ENCODE data around the gene GUCY1B1.

GUCY1B1 gene

DNA sequence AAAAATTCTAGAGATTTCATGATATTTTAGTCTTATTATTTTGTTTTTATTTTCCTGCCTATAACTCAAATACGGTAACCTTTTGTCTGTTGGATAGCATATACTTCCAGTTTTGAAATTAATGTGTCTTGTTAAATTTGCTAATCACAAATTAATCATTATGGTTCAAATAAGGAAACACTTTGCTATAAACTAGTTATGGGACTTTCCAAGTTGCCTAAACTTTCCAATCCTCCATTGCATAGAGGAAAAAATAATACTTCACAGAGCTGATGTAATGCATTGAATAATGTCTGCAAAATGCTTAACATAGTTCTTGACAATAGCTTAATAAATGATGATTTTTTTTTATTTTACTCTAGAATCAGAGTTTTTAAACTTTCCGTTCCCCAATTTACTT is 4.7 kb downstream of the GUCY1B1 start:
- Histone ChIP-seq H3K27me3 (ENCODE audit: control insufficient read depth, insufficient read depth, low read length) (peaks cover 26% of the 10 kb centered on the region), H3K4me1 (ENCODE audit: control insufficient read depth, low read depth, low read length) (no peaks in the 10 kb centered on the region), H3K9me3 (ENCODE audit: control insufficient read depth, low read depth, low read length) (no peaks in the 10 kb centered on the region), H3K27ac (ENCODE audit: low read length) (no peak overlapping the region), H3K4me3 (ENCODE audit: low read length) (no peak overlapping the region), H3K36me3 (ENCODE audit: control insufficient read depth, low read depth, low read length) (no peaks in the 10 kb centered on the region), H3K9ac (ENCODE audit: low read length) (no peak overlapping the region)

GRCh38 chr4:155765149-155765548 is 6.3 kb downstream of the GUCY1B1 start:
- Histone ChIP-seq H3K4me1 (ENCODE audit: control insufficient read depth, low read depth, low read length) (no peaks in the 10 kb centered on the region), H3K4me3 (ENCODE audit: low read length) (no peak overlapping the region), H3K27me3 (ENCODE audit: control insufficient read depth, insufficient read depth, low read length) (peaks cover 13% of the 10 kb centered on the region), H3K36me3 (ENCODE audit: control insufficient read depth, low read depth, low read length) (no peaks in the 10 kb centered on the region), H3K9me3 (ENCODE audit: control insufficient read depth, low read depth, low read length) (no peaks in the 10 kb centered on the region), H3K27ac (ENCODE audit: low read length) (no peak overlapping the region), H3K9ac (ENCODE audit: low read length) (no peak overlapping the region)

GRCh38 chr4:155766622-155767021 is 7.8 kb downstream of the GUCY1B1 start:
- no peak overlapping the region for H3K27ac ChIP-seq (ENCODE audit: low read length)
- no peak overlapping the region for H3K4me3 ChIP-seq (ENCODE audit: low read length)
- no peaks in the 10 kb centered on the region for H3K4me1 ChIP-seq (ENCODE audit: control insufficient read depth, low read depth, low read length)
- H3K9ac ChIP-seq (ENCODE audit: low read length) = no peak overlapping the region
- no peaks in the 10 kb centered on the region for H3K36me3 ChIP-seq (ENCODE audit: control insufficient read depth, low read depth, low read length)
- H3K27me3 ChIP-seq (ENCODE audit: control insufficient read depth, insufficient read depth, low read length) = no peaks in the 10 kb centered on the region
- no peaks in the 10 kb centered on the region for H3K9me3 ChIP-seq (ENCODE audit: control insufficient read depth, low read depth, low read length)

- no peak overlapping the region for H3K27ac ChIP-seq (ENCODE audit: low read length)
- H3K36me3 ChIP-seq (ENCODE audit: control insufficient read depth, low read depth, low read length) = no peaks in the 10 kb centered on the region
- H3K27me3 ChIP-seq (ENCODE audit: control insufficient read depth, insufficient read depth, low read length) = no peaks in the 10 kb centered on the region
- no peaks in the 10 kb centered on the region for H3K4me1 ChIP-seq (ENCODE audit: control insufficient read depth, low read depth, low read length)
- H3K9me3 ChIP-seq (ENCODE audit: control insufficient read depth, low read depth, low read length) = no peaks in the 10 kb centered on the region
- no peak overlapping the region for H3K4me3 ChIP-seq (ENCODE audit: low read length)
- H3K9ac ChIP-seq (ENCODE audit: low read length) = no peak overlapping the region
These were observed 9.5 kb downstream of the GUCY1B1 start for GRCh38 chr4:155768370-155768769.

DNA sequence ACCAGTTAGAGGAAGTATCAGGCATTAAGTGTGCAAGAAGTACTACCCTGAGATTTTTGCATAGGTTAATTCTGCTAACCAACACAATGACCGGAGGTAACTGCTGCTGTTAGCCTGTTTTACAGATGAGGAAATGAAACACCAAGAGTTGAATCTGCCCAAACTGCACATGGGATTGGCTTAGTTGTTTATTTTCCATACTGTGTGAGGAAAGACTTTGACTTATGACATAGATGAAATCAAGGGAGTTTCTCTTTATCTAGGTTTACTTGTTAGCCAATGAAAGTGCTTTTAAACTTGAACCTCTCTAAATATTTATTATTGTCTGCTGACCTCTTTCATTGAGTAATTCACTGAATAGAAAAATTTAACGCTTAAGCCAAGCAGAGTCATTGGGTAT is 10.3 kb downstream of the GUCY1B1 start:
- Histone ChIP-seq H3K27me3 (ENCODE audit: control insufficient read depth, insufficient read depth, low read length) (no peaks in the 10 kb centered on the region), H3K4me3 (ENCODE audit: low read length) (no peak overlapping the region), H3K9me3 (ENCODE audit: control insufficient read depth, low read depth, low read length) (no peaks in the 10 kb centered on the region), H3K36me3 (ENCODE audit: control insufficient read depth, low read depth, low read length) (no peaks in the 10 kb centered on the region), H3K4me1 (ENCODE audit: control insufficient read depth, low read depth, low read length) (no peaks in the 10 kb centered on the region), H3K9ac (ENCODE audit: low read length) (no peak overlapping the region), H3K27ac (ENCODE audit: low read length) (no peak overlapping the region)

- no peaks in the 10 kb centered on the region for H3K27me3 ChIP-seq (ENCODE audit: control insufficient read depth, insufficient read depth, low read length)
These were observed 13.8 kb downstream of the GUCY1B1 start for GRCh38 chr4:155772459-155773195.

DNA sequence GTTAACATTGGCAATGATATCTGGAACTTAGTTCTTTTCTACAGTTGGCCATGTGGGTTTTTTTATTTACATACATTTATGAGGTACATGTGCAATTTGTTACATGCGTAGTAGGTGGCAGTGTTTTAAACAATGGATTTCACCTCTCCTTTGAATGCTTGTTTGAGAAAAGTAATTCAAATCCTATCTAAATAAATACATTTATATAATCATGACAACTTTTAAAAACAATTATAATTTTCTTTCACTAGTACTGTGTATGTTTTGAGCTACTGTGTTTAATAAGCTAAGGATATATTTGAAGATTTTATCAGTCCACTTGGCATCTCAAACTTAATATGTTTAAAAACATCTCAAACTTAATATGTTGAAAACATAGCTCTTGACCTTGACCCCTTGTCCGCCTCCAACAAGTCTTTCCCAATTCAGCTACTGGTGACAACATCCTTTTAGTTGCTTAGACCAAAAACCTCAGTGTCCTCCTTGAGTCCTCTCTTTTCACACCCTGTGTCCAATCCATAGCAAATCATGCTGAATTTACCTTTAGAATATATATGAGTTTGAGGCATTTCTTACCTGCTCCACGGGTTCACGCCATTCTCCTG is 14.5 kb downstream of the GUCY1B1 start:
- Histone ChIP-seq H3K9ac (ENCODE audit: low read length) (no peak overlapping the region), H3K9me3 (ENCODE audit: control insufficient read depth, low read depth, low read length) (no peaks in the 10 kb centered on the region), H3K36me3 (ENCODE audit: control insufficient read depth, low read depth, low read length) (no peaks in the 10 kb centered on the region), H3K4me3 (ENCODE audit: low read length) (no peak overlapping the region), H3K27me3 (ENCODE audit: control insufficient read depth, insufficient read depth, low read length) (no peaks in the 10 kb centered on the region), H3K27ac (ENCODE audit: low read length) (no peak overlapping the region), H3K4me1 (ENCODE audit: control insufficient read depth, low read depth, low read length) (no peaks in the 10 kb centered on the region)

More at GRCh38 chr4:155772459-155773195, 13.8 kb downstream of the GUCY1B1 start:
- Histone ChIP-seq H3K4me1 (ENCODE audit: control insufficient read depth, low read depth, low read length) (no peaks in the 10 kb centered on the region), H3K4me3 (ENCODE audit: low read length) (no peak overlapping the region), H3K27ac (ENCODE audit: low read length) (no peak overlapping the region), H3K9ac (ENCODE audit: low read length) (no peak overlapping the region), H3K9me3 (ENCODE audit: control insufficient read depth, low read depth, low read length) (no peaks in the 10 kb centered on the region), H3K36me3 (ENCODE audit: control insufficient read depth, low read depth, low read length) (no peaks in the 10 kb centered on the region)

DNA sequence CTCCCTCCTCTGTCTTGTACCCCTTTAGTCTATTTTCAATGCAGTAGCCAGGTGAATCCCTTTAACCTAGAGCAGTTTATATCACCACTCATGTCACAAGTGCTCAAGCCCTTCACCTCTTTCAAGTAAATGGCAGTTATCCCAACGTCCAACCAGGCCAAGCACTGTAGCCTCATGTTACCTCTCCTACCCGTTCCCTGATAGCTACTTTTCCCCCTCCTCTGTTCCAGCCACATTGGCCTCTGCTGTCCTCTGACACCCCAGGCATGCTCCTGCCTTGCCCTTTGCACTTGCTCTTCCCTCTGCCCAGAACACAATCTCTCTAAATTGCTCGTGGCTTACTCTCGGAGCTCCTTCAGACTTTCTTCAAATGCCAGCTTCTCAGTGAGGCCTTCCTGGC is 15.2 kb downstream of the GUCY1B1 start:
- Histone ChIP-seq H3K36me3 (ENCODE audit: control insufficient read depth, low read depth, low read length) (no peaks in the 10 kb centered on the region), H3K27ac (ENCODE audit: low read length) (no peak overlapping the region), H3K9me3 (ENCODE audit: control insufficient read depth, low read depth, low read length) (no peaks in the 10 kb centered on the region), H3K27me3 (ENCODE audit: control insufficient read depth, insufficient read depth, low read length) (no peaks in the 10 kb centered on the region), H3K9ac (ENCODE audit: low read length) (no peak overlapping the region), H3K4me3 (ENCODE audit: low read length) (no peak overlapping the region), H3K4me1 (ENCODE audit: control insufficient read depth, low read depth, low read length) (no peaks in the 10 kb centered on the region)

DNA sequence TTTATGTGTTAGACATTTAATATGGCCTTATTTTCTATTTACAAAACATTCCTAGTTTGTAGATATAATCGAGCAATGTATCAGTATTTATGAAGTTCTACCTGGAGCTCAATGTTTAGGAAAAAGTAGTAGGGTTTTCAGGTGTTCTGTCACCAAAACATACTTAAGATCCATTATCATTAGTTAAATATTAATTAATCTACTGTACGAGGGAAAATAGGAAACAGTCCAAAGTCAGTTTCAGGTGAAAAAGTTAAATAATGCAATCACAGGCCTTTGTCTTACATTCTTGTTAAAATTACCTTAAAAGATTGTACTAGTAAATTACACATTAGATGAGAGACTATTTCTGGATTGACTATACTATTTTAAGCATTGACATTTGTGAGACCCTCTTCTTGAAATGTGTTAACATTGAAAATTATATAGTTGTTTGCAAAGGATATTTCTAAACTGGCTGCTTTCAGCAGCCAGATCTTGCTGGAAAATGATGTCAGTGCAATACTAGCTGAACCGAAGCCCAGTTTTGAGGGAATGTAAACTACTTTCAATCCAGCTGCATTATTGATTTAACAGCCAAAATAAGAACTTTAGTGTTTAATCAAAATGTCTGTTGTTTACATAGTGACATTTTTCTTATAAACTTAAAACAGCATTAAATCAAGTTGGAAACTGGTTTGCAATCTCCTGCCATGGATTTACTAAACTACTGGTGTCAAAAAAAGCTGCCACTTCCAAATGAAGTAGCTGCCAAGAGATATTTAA is 19.3 kb downstream of the GUCY1B1 start:
- Histone ChIP-seq H3K27me3 (ENCODE audit: control insufficient read depth, insufficient read depth, low read length) (no peaks in the 10 kb centered on the region), H3K4me3 (ENCODE audit: low read length) (no peak overlapping the region), H3K27ac (ENCODE audit: low read length) (no peak overlapping the region), H3K4me1 (ENCODE audit: control insufficient read depth, low read depth, low read length) (peaks cover 3% of the 10 kb centered on the region), H3K36me3 (ENCODE audit: control insufficient read depth, low read depth, low read length) (no peaks in the 10 kb centered on the region), H3K9ac (ENCODE audit: low read length) (no peak overlapping the region), H3K9me3 (ENCODE audit: control insufficient read depth, low read depth, low read length) (no peaks in the 10 kb centered on the region)

GRCh38 chr4:155780775-155781174 is 22.0 kb downstream of the GUCY1B1 start:
- no peak overlapping the region for H3K9ac ChIP-seq (ENCODE audit: low read length)
- H3K9me3 ChIP-seq (ENCODE audit: control insufficient read depth, low read depth, low read length) = no peaks in the 10 kb centered on the region
- H3K4me1 ChIP-seq (ENCODE audit: control insufficient read depth, low read depth, low read length) = peaks cover 3% of the 10 kb centered on the region
- no peak overlapping the region for H3K27ac ChIP-seq (ENCODE audit: low read length)
- H3K27me3 ChIP-seq (ENCODE audit: control insufficient read depth, insufficient read depth, low read length) = no peaks in the 10 kb centered on the region
- no peaks in the 10 kb centered on the region for H3K36me3 ChIP-seq (ENCODE audit: control insufficient read depth, low read depth, low read length)
- no peak overlapping the region for H3K4me3 ChIP-seq (ENCODE audit: low read length)

DNA sequence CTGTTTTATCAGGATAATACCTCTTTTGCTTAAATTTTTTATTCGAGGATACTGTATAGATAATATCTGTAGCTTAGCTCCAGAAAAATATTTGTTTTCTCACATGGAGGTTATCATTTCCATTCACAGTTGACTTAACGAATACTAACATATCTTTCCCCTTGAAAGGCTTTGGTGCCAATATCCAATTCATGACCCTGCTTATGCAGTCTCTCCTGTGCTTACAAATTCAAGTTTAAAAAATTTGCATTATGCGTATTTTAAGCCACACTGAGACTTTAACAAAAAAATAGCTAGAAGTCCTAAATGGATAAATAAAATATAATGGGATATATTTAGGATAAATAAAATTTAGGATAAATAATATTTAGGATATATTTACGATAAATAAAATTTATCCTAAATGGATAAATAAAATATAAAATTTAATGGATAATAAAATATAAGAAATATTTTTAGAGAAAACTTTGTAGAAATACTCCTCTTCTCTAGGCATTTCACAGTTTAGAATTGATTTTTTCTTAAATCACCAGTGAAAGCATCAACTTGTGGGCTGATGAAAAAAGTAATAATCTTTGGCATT is 22.5 kb downstream of the GUCY1B1 start:
- Histone ChIP-seq H3K4me3 (ENCODE audit: low read length) (no peak overlapping the region), H3K9me3 (ENCODE audit: control insufficient read depth, low read depth, low read length) (no peaks in the 10 kb centered on the region), H3K36me3 (ENCODE audit: control insufficient read depth, low read depth, low read length) (no peaks in the 10 kb centered on the region), H3K9ac (ENCODE audit: low read length) (no peak overlapping the region), H3K27ac (ENCODE audit: low read length) (no peak overlapping the region), H3K4me1 (ENCODE audit: control insufficient read depth, low read depth, low read length) (peaks cover 3% of the 10 kb centered on the region), H3K27me3 (ENCODE audit: control insufficient read depth, insufficient read depth, low read length) (no peaks in the 10 kb centered on the region)
